ENCODE data around the gene ATP8A2.

The ATP8A2 gene

DNA sequence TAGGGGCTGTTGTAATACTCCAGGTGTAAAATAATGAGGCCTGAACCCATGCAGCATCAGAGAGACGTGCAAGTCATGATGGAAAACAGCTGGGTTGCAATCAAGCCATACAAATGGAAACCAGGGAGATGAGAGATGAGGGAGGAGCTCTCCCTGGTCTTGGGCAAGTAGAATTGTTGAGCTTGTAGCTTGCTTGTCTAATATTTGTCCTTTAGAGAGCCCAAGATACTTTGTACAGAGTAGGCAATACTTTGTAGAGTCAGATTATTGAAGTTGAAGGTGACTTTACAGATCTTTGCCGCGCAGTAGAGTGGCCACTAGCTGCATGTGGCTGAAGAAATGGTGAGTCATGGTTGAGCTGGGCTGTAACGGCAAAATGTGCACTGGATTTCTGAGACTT is 8.3 kb downstream of the ATP8A2 start:
- no peak for DNase-seq (ENCODE audit: extremely low read depth, low read depth)
- no peak overlapping the region for H3K4me3 ChIP-seq (replicated peaks; ENCODE audit: low read depth, low read length)
- TF ChIP-seq, protein P1, sequence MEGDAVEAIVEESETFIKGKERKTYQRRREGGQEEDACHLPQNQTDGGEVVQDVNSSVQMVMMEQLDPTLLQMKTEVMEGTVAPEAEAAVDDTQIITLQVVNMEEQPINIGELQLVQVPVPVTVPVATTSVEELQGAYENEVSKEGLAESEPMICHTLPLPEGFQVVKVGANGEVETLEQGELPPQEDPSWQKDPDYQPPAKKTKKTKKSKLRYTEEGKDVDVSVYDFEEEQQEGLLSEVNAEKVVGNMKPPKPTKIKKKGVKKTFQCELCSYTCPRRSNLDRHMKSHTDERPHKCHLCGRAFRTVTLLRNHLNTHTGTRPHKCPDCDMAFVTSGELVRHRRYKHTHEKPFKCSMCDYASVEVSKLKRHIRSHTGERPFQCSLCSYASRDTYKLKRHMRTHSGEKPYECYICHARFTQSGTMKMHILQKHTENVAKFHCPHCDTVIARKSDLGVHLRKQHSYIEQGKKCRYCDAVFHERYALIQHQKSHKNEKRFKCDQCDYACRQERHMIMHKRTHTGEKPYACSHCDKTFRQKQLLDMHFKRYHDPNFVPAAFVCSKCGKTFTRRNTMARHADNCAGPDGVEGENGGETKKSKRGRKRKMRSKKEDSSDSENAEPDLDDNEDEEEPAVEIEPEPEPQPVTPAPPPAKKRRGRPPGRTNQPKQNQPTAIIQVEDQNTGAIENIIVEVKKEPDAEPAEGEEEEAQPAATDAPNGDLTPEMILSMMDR (IDR thresholded peaks at IDR 0.05; ENCODE audit: low read depth, low read length, missing control alignments): no peak

DNA sequence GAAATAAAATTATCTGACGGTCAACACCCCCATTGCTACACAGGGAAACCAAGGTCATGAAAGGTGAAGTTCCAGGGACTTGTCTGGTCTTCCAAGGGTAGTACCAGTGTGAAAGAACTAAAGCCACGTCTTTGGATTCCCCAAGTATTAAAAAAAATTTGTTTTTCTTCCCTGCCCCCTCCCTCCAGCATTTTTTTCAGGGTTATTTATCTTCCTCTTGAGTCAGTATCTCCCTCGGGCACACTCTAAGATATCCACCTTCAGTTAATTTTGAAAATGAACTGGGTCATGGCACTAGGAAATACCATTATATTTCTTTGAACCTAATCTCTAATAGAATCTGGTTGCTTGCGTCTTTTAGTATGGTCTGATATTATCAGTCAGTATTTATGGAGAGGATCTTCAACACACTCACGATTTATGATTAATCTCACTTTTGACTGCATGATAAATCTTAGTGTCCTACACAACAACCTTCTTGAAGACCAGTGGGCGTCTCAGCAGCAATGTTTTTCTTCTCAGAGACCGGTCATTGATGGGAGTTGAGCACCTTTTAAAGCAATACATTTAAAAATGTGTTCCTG is 9.1 kb downstream of the ATP8A2 start:
- TF ChIP-seq, protein P1 (IDR thresholded peaks at IDR 0.05; ENCODE audit: low read depth, low read length, missing control alignments): no peak
- DNase-seq (ENCODE audit: extremely low read depth, low read depth): no peak
- no peak overlapping the region for H3K4me3 ChIP-seq (replicated peaks; ENCODE audit: low read depth, low read length)

DNA sequence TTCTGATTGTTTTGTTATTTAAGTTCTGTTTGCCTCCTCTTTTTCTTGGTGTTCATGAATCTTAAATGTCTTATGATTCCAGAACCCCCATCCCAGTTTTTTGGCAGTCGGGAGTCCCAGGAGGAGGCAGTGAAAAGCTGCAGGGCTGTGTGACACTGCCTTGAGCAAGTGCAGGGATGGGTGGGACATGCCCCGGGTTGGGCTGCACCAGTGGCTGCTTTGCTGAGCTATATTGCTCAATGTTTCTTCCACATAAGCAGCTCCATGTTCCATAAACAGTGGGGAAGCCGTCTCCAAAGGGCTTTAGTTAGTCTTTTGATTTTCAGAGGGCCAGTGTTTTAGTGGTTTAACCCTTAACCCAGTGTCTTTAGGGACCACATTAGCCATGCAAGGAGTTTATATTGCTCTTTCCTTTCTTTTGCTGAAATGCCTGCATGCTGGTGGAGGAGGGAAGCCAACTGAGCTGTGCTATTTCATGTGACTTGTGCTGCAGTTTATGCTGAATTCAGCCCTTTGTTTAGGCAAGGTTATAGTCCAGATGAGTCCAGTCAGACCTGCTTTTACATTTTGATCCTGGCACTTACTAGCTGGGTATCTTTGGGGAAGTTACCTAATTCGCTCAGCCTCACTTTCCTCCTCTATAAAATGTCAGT is 13.1 kb downstream of the ATP8A2 start:
- TF ChIP-seq, protein P1 (IDR thresholded peaks at IDR 0.05; ENCODE audit: low read depth, low read length, missing control alignments): no peak
- H3K4me3 ChIP-seq (replicated peaks; ENCODE audit: low read depth, low read length): no peak overlapping the region
- DNase-seq (ENCODE audit: extremely low read depth, low read depth): no peak

DNA sequence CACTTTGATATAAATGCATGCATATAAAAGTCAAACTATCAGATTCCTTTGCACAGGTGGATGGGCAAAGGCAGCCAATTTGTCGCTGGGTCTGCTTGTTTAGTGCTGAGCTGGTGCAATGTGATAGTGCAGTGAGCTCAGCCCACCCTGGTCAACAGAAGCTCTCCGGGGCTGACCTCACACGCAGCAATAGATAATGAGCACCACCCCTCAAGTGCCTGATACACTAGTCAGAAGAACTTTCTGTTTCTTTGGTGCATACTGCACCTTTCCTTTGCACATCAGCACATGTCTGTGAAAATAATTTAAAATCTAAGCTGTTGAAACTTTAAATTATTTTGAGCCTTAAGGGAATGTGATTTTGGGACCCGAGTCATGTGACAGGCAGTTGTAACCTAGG is 20.2 kb downstream of the ATP8A2 start:
- DNase-seq (ENCODE audit: extremely low read depth, low read depth): no peak
- H3K4me3 ChIP-seq (replicated peaks; ENCODE audit: low read depth, low read length): no peak overlapping the region
- TF ChIP-seq, protein P1 (IDR thresholded peaks at IDR 0.05; ENCODE audit: low read depth, low read length, missing control alignments): no peak

DNA sequence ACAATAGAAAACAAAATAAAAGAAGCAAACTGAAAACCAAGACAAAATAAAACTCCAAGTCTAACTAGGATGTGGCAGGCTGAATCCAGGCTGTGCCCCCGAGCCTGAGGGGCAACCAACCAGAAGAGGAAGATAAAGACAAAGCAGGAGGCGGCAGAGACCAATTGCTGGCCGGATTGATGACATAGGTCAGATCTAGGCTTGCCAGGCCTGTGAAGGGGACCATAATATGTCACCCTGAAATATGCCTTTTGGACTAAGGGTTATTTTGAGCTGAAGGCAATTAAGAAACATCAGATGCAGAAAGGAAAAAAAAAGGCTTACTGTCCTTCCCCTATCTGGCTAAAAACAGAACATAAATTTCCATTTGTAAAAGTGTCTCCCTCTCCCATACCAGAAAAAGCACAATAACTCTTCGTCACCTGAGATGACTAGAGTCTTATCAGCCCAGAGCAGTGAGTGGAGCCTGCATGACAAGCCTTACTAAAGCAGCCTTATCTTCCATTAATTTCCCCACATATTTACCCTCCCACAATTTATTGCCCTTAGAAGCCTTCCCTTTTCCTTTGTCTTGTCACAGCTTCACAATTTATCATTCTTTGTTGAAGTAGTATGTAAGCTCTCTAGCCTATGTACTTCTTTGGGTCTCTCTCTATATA is 22.8 kb downstream of the ATP8A2 start:
- DNase-seq (ENCODE audit: extremely low read depth, low read depth): no peak
- TF ChIP-seq, protein P1 (IDR thresholded peaks at IDR 0.05; ENCODE audit: low read depth, low read length, missing control alignments): no peak
- no peak overlapping the region for H3K4me3 ChIP-seq (replicated peaks; ENCODE audit: low read depth, low read length)

DNA sequence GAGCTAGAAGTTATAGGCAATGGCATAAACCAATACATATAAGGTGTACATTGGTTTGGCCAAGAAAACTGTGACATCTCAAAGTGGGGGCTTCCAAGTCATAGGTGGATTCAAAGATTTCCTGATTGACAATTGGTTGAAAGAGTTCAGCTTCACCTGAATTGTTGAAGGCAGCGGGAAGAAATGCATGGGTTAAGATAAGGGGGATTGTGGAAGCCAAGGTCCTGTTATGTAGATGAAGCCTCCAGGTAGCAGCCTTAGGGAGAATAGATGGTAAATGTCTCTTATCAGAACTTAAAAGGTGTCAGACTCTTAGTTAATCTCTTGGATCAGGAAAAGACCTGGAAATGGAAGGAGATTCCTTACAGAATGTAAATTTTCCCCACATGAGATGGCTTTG is 26.0 kb downstream of the ATP8A2 start:
- TF ChIP-seq, protein P1 (IDR thresholded peaks at IDR 0.05; ENCODE audit: low read depth, low read length, missing control alignments): no peak
- no peak for DNase-seq (ENCODE audit: extremely low read depth, low read depth)
- no peak overlapping the region for H3K4me3 ChIP-seq (replicated peaks; ENCODE audit: low read depth, low read length)

Measured in HFF-Myc (cell line).